Adrenal gland (tissue), 5 donors: Measurements from ENCODE around the gene LRRC4C.

Experiments
- POLR2A ChIP-seq, 2 donors: fragments of 450-650 bp; IDR thresholded peaks; one replicate each; pipeline ENCODE4 v1.6.1; 2017; ENCODE audit warnings: antibody characterized with exemption in 2 of 2, mild to moderate bottlenecking in 2 of 2, moderate library complexity in 1 of 2
- TF ChIP-seq, protein P1 (sequence below), 6 experiments: fragments of 450-650 bp in 4 of 6; fragments of 200-600 bp in 2 of 6; sonication (generic) in 1 of 6; IDR thresholded peaks; 1 replicate in 5 of 6; 2 replicates in 1 of 6; pipeline versions ENCODE4 v1.5.1 to v1.8.0; 2016 to 2021; ENCODE audit warnings: antibody characterized with exemption in 6 of 6, mild to moderate bottlenecking in 2 of 6, moderate library complexity in 1 of 6
- donor health status: DM: no; HTN: no; CAD: no.

DNA sequence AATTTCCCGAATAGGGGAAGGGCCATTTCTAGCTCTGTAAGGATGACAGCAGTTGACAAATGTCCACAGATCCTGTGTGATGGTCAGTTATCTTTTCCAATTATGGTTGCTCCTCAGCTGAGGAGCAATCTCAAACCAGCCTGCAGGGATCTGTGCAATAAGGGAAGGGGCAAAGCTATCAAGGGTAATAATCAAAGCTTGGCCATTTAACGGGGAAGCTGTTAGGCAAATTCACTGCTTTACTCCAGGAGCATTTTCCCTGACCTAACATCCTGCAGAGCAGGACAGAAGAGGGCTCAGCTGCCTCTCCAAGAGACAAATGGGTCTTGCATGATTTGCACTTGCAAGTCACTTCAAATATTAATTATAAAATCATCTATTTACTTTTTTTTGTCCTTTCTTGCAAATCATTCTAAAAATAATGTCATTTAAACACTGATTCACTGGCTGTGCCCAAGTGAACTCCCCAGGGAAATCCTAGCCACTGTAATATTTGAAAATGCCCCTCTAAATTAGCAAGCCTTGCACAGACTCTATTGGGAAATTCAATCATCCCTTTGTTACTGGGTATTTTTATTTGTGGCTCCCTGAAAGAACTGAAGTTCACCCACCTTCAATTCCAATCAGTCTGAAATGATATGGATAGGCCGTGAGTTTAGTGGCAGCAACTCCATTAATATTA, 1256.7 kb downstream of the LRRC4C start:
- no peak for TF ChIP-seq POLR2A (IDR thresholded peaks at IDR 0.05)
- TF ChIP-seq, protein P1, sequence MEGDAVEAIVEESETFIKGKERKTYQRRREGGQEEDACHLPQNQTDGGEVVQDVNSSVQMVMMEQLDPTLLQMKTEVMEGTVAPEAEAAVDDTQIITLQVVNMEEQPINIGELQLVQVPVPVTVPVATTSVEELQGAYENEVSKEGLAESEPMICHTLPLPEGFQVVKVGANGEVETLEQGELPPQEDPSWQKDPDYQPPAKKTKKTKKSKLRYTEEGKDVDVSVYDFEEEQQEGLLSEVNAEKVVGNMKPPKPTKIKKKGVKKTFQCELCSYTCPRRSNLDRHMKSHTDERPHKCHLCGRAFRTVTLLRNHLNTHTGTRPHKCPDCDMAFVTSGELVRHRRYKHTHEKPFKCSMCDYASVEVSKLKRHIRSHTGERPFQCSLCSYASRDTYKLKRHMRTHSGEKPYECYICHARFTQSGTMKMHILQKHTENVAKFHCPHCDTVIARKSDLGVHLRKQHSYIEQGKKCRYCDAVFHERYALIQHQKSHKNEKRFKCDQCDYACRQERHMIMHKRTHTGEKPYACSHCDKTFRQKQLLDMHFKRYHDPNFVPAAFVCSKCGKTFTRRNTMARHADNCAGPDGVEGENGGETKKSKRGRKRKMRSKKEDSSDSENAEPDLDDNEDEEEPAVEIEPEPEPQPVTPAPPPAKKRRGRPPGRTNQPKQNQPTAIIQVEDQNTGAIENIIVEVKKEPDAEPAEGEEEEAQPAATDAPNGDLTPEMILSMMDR (IDR thresholded peaks at IDR 0.05) = no peak
